GM23338 (cell line): ENCODE results near the gene SPEF1. TPM values are rescaled to one million over a fixed set of nuclear protein-coding genes. Genes with fewer than 3 reads are reported as not detected.

Experiments used
- ATAC-seq: fragments of 200-7000 bp; cut with Tn5 transposase; 3 replicates; pipeline ENCODE4 v1.9.1; 2020
- DNase-seq: peaks from one replicate; pipeline ENCODE4 v3.0.0-alpha.2; 2015; ENCODE audit warnings: low spot score
- H2AFZ ChIP-seq: fragments of 200-600 bp; sonication (generic); 2 replicates; pipeline ENCODE4 v1.8.0; 2016; ENCODE audit warnings: antibody characterized with exemption, mild to moderate bottlenecking, moderate library complexity
- H3F3A ChIP-seq: fragments of 200-600 bp; sonication (generic); replicated peaks from 2 replicates; pipeline ENCODE4 v1.8.0; 2017; ENCODE audit warnings: antibody characterized with exemption, mixed run types, low read depth
- H3K27ac ChIP-seq: fragments of 200-600 bp; sonication (generic); 2 replicates; pipeline ENCODE4 v1.6.1; 2016; ENCODE audit warnings: low read depth
- H3K27me3 ChIP-seq: fragments of 200-600 bp; sonication (generic); 2 replicates; pipeline ENCODE4 v1.8.0; 2016; ENCODE audit warnings: mild to moderate bottlenecking, mixed run types, moderate library complexity; ENCODE audit not compliant: insufficient read depth
- H3K36me3 ChIP-seq: fragments of 200-600 bp; sonication (generic); 2 replicates; pipeline ENCODE4 v1.8.0; 2016; ENCODE audit warnings: mild to moderate bottlenecking; ENCODE audit not compliant: insufficient read depth
- H3K4me1 ChIP-seq: fragments of 200-600 bp; sonication (generic); 2 replicates; pipeline ENCODE4 v1.8.0; 2016; ENCODE audit warnings: mild to moderate bottlenecking, moderate library complexity; ENCODE audit not compliant: insufficient read depth
- H3K4me2 ChIP-seq: fragments of 200-600 bp; sonication (generic); 2 replicates; pipeline ENCODE4 v1.7.1; 2017; ENCODE audit warnings: mixed run types
- H3K4me3 ChIP-seq: fragments of 200-600 bp; sonication (generic); 2 replicates; pipeline ENCODE4 v1.6.1; 2016; ENCODE audit warnings: mixed run types
- H3K79me2 ChIP-seq: fragments of 200-600 bp; sonication (generic); replicated peaks from 2 replicates; pipeline ENCODE4 v1.8.0; 2017; ENCODE audit warnings: mild to moderate bottlenecking; ENCODE audit not compliant: insufficient read depth
- H3K9me2 ChIP-seq: fragments of 200-600 bp; sonication (generic); 2 replicates; pipeline ENCODE4 v1.8.0; 2017; ENCODE audit not compliant: insufficient read depth
- H4K20me1 ChIP-seq: fragments of 200-600 bp; sonication (generic); replicated peaks from 2 replicates; pipeline ENCODE4 v1.8.0; 2017; ENCODE audit warnings: mild to moderate bottlenecking; ENCODE audit not compliant: insufficient read depth
- H3K27ac Mint-ChIP-seq: 2 replicates; pipeline ENCODE4 v1.8.0; 2020; ENCODE audit warnings: inconsistent platforms, mild to moderate bottlenecking, moderate library complexity, mixed read lengths
- H3K27me3 Mint-ChIP-seq: 3 replicates; pipeline ENCODE4 v1.8.0; 2022; ENCODE audit warnings: low read depth, mild to moderate bottlenecking, moderate library complexity, mixed read lengths, inconsistent platforms; ENCODE audit not compliant: insufficient read depth, poor library complexity
- H3K36me3 Mint-ChIP-seq: 3 replicates; pipeline ENCODE4 v1.8.0; 2021; ENCODE audit warnings: low read depth, mild to moderate bottlenecking, inconsistent platforms, moderate library complexity, mixed read lengths
- H3K4me1 Mint-ChIP-seq: 3 replicates; pipeline ENCODE4 v1.8.0; 2020; ENCODE audit warnings: mild to moderate bottlenecking, inconsistent platforms, mixed read lengths
- H3K4me3 Mint-ChIP-seq: 3 replicates; pipeline ENCODE4 v1.8.0; 2021; ENCODE audit warnings: moderate library complexity, mild to moderate bottlenecking, inconsistent platforms, mixed read lengths
- H3K9me3 Mint-ChIP-seq: 3 replicates; pipeline ENCODE4 v1.8.0; 2020; ENCODE audit warnings: moderate library complexity, mild to moderate bottlenecking, inconsistent platforms, mixed read lengths
- CTCF ChIP-seq, 2 experiments: fragments of 200-600 bp in 1 of 2; sonication (generic) in 1 of 2; conservative IDR thresholded peaks; 2 replicates each; pipeline versions ENCODE4 v1.5.1 to v1.6.1; 2016 to 2017; ENCODE audit warnings: antibody characterized with exemption in 2 of 2, low read depth in 2 of 2, mild to moderate bottlenecking in 2 of 2, moderate library complexity in 1 of 2
- EZH2 ChIP-seq: fragments of 200-600 bp; sonication (generic); IDR thresholded peaks from one replicate; pipeline ENCODE4 v1.8.0; 2017; ENCODE audit warnings: antibody characterized with exemption, mild to moderate bottlenecking, low read depth; ENCODE audit not compliant: unreplicated experiment
- ZNF462 ChIP-seq: fragments of 250-450 bp; sonication (Bioruptor Pico); IDR thresholded peaks from 2 replicates; pipeline ENCODE4 v1.5.0; 2020; ENCODE audit warnings: mild to moderate bottlenecking, moderate library complexity
- polyA plus RNA-seq: library from polyadenylated mRNA; unstranded; fragments of >200 nt; fragmentation: Nextera tagmentation; extraction: Ambion mirVana; gene quantifications from 2 replicates; pipeline ENCODE4 v1.2.1, GENCODE V29; 2016
- total RNA-seq: library from RNA; depleted of rRNA; stranded (reverse); fragments of >200 nt; shearing (Covaris generic); gene quantifications from 2 replicates; pipeline ENCODE4 v1.2.3, GENCODE V29; 2014

Gene SPEF1
- total and polyA plus RNA-seq, 2 experiments from 2014 or later, result 0.68 to 0.69 TPM

- H3K27ac ChIP-seq, result no peak overlapping the region
- no peaks in the 10 kb centered on the region for H4K20me1 ChIP-seq
- no peak overlapping the region for H3K4me3 ChIP-seq
- H3K79me2 ChIP-seq, result no peaks in the 10 kb centered on the region
- H3K9me2 ChIP-seq, result no peaks in the 10 kb centered on the region
- Mint-ChIP-seq H3K4me3 (no peak overlapping the region), H3K36me3 (no peaks in the 10 kb centered on the region; the same call in 1 of the 3 replicates), H3K4me1 (peaks cover 23% of the 10 kb centered on the region), H3K27me3 (peaks cover 6% of the 10 kb centered on the region), H3K9me3 (no peaks in the 10 kb centered on the region), H3K27ac (no peak overlapping the region)
- no peak overlapping the region for H3K4me2 ChIP-seq
- H3K36me3 ChIP-seq, result no peaks in the 10 kb centered on the region
- TF ChIP-seq EZH2 (no peak), ZNF462 (CRISPR knock-in tag) (0 out of 2 replicates have a peak, but pooled peaks have one; percentile 4), CTCF (conservative IDR thresholded peaks at IDR 0.05; ENCODE audit: low read depth in 2 of 2) (peak; percentile 67 to 82)
- H2AFZ ChIP-seq, result 0 out of 2 replicates have a peak overlapping the region, but pooled peaks have one; percentile 61
- peaks cover 16% of the 10 kb centered on the region; the same call in 1 of the 2 replicates for H3K4me1 ChIP-seq
- peaks cover 4% of the 10 kb centered on the region; the same call in 1 of the 2 replicates for H3F3A ChIP-seq
- no peaks in the 10 kb centered on the region for H3K27me3 ChIP-seq
- DNase-seq (peak; percentile 89), ATAC-seq (peak; percentile 62)
Observed at GRCh38 chr20:3818155-3819151, 37.2 kb upstream of the SPEF1 start.
